ENCODE measurements around the gene SSH2. TPM values are rescaled to one million over a fixed set of nuclear protein-coding genes. Genes with fewer than 3 reads are reported as not detected.

Gene SSH2
- polyA plus RNA-seq, 1 donor from 2014 or later = 16.6 TPM

- Histone ChIP-seq H3K36me3 (ENCODE audit: insufficient read depth, low read length) (peaks cover 5% of the 10 kb centered on the region), H3K79me2 (replicated peaks; ENCODE audit: insufficient read depth, low read length) (no peaks in the 10 kb centered on the region), H4K20me1 (ENCODE audit: insufficient read depth) (no peaks in the 10 kb centered on the region), H3K27me3 (ENCODE audit: insufficient read depth, low read depth, low read length) (no peaks in the 10 kb centered on the region), H3F3A (ENCODE audit: insufficient read depth, low read length, poor library complexity, severe bottlenecking) (no peaks in the 10 kb centered on the region), H3K9me2 (ENCODE audit: insufficient read depth, low read length) (no peaks in the 10 kb centered on the region), H2AFZ (ENCODE audit: low read depth, low read length) (no peak overlapping the region), H3K9me3 (ENCODE audit: low read length) (no peaks in the 10 kb centered on the region), H3K27ac (ENCODE audit: low read length) (no peak overlapping the region), H3K4me3 (ENCODE audit: low read length) (no peak overlapping the region), H3K4me2 (ENCODE audit: low read length) (no peak overlapping the region), H3K9ac (ENCODE audit: low read length) (no peak overlapping the region)
- TF ChIP-seq, protein P1, sequence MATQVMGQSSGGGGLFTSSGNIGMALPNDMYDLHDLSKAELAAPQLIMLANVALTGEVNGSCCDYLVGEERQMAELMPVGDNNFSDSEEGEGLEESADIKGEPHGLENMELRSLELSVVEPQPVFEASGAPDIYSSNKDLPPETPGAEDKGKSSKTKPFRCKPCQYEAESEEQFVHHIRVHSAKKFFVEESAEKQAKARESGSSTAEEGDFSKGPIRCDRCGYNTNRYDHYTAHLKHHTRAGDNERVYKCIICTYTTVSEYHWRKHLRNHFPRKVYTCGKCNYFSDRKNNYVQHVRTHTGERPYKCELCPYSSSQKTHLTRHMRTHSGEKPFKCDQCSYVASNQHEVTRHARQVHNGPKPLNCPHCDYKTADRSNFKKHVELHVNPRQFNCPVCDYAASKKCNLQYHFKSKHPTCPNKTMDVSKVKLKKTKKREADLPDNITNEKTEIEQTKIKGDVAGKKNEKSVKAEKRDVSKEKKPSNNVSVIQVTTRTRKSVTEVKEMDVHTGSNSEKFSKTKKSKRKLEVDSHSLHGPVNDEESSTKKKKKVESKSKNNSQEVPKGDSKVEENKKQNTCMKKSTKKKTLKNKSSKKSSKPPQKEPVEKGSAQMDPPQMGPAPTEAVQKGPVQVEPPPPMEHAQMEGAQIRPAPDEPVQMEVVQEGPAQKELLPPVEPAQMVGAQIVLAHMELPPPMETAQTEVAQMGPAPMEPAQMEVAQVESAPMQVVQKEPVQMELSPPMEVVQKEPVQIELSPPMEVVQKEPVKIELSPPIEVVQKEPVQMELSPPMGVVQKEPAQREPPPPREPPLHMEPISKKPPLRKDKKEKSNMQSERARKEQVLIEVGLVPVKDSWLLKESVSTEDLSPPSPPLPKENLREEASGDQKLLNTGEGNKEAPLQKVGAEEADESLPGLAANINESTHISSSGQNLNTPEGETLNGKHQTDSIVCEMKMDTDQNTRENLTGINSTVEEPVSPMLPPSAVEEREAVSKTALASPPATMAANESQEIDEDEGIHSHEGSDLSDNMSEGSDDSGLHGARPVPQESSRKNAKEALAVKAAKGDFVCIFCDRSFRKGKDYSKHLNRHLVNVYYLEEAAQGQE (IDR thresholded peaks at IDR 0.05; ENCODE audit: borderline replicate concordance) = no peak
- no peak for TF ChIP-seq POLR2AphosphoS5 (IDR thresholded peaks at IDR 0.05)
These were observed 85.5 kb downstream of the SSH2 start for GRCh38 chr17:29844339-29845048.

DNA sequence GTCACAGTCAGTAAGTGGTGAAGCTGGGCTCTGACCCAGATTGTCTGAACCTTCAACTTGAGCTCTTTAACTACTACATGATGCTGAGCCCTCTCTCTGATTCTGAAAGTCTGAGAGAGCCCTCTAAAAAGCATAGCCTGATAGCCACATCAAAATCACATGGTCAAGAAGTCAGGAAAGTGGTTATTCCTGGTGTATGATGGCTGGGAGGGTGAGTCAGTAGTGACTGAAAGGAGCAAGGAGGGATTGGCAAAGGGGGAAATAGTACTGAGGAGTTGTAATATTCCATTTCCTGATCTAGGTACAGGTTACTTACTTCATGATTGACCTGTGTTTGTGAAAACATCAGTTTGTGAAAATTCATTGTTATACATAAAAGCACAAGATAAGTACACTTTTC, 89.1 kb downstream of the SSH2 start:
- Histone ChIP-seq H3K27ac (ENCODE audit: low read length) (no peak overlapping the region), H3K9me2 (ENCODE audit: insufficient read depth, low read length) (no peaks in the 10 kb centered on the region), H3K36me3 (ENCODE audit: insufficient read depth, low read length) (no peaks in the 10 kb centered on the region), H3K9ac (ENCODE audit: low read length) (no peak overlapping the region), H4K20me1 (ENCODE audit: insufficient read depth) (no peaks in the 10 kb centered on the region), H3K4me3 (ENCODE audit: low read length) (no peak overlapping the region), H3F3A (ENCODE audit: insufficient read depth, low read length, poor library complexity, severe bottlenecking) (no peaks in the 10 kb centered on the region), H3K27me3 (ENCODE audit: insufficient read depth, low read depth, low read length) (no peaks in the 10 kb centered on the region), H2AFZ (ENCODE audit: low read depth, low read length) (no peak overlapping the region), H3K4me2 (ENCODE audit: low read length) (no peak overlapping the region), H3K79me2 (replicated peaks; ENCODE audit: insufficient read depth, low read length) (no peaks in the 10 kb centered on the region), H3K9me3 (ENCODE audit: low read length) (no peaks in the 10 kb centered on the region)
- TF ChIP-seq EP300 (conservative IDR thresholded peaks at IDR 0.05; ENCODE audit: poor library complexity, severe bottlenecking) (no peak), SMC3 (conservative IDR thresholded peaks at IDR 0.05; ENCODE audit: poor library complexity) (no peak)

DNA sequence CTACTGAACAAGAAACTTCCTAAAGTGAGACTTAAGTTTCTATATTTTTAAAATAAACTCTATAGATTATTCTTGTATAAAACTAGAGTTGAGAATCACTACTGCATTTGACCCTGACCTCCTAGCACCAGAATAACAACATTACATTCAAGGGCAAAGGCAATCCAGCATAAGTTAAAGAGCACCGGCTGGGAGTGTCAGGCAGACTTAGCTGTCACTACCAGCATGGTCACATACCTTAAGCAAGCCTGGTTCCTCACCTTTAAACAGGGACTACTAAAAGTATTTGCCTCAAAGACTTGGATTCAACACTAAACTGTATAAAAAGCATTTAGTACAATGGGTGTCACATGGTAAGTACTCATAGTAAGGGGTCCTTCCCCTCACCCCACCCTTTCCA, 90.4 kb downstream of the SSH2 start:
- no peak for TF ChIP-seq EP300 (conservative IDR thresholded peaks at IDR 0.05; ENCODE audit: poor library complexity, severe bottlenecking)
- no peak for TF ChIP-seq MXI1 (conservative IDR thresholded peaks at IDR 0.05; ENCODE audit: poor library complexity, severe bottlenecking)
- no peaks in the 10 kb centered on the region for H3K79me2 ChIP-seq (replicated peaks; ENCODE audit: insufficient read depth, low read length)
- H3K36me3 ChIP-seq (ENCODE audit: insufficient read depth, low read length) = no peaks in the 10 kb centered on the region
- no peak overlapping the region for H3K9ac ChIP-seq (ENCODE audit: low read length)
- H3K4me2 ChIP-seq (ENCODE audit: low read length) = no peak overlapping the region
- no peak overlapping the region for H3K4me3 ChIP-seq (ENCODE audit: low read length)
- H2AFZ ChIP-seq (ENCODE audit: low read depth, low read length) = no peak overlapping the region
- H3K27ac ChIP-seq (ENCODE audit: low read length) = no peak overlapping the region
- H3K9me2 ChIP-seq (ENCODE audit: insufficient read depth, low read length) = no peaks in the 10 kb centered on the region
- H4K20me1 ChIP-seq (ENCODE audit: insufficient read depth) = no peaks in the 10 kb centered on the region
- H3F3A ChIP-seq (ENCODE audit: insufficient read depth, low read length, poor library complexity, severe bottlenecking) = no peaks in the 10 kb centered on the region
- no peaks in the 10 kb centered on the region for H3K27me3 ChIP-seq (ENCODE audit: insufficient read depth, low read depth, low read length)
- no peaks in the 10 kb centered on the region for H3K9me3 ChIP-seq (ENCODE audit: low read length)

DNA sequence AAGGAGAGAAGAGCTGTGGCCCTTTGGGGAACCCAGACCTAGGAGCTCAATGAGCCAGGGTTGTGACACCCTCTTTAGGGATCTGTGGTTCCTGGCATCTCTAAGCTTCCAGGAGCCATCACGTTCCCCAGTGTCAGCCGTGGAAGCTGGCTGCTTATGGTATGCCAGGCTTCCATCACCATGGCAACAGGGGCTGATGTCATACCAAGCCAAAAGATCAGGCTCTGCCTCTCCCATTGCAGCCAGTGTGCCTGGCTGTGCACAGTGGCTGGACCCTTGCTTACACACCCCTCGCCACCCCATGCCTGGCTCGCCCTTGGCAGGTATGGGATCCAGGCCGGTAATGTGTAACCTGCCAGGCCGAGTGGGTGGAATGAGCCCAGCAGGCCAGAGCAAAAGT, 91.1 kb downstream of the SSH2 start:
- Histone ChIP-seq H3K4me2 (ENCODE audit: low read length) (no peak overlapping the region), H3K79me2 (replicated peaks; ENCODE audit: insufficient read depth, low read length) (no peaks in the 10 kb centered on the region)
- TF ChIP-seq CTCF (IDR thresholded peaks at IDR 0.05; ENCODE audit: poor library complexity, severe bottlenecking) (no peak), EP300 (conservative IDR thresholded peaks at IDR 0.05; ENCODE audit: poor library complexity, severe bottlenecking) (no peak), POLR2AphosphoS5 (IDR thresholded peaks at IDR 0.05) (no peak), EZH2 (IDR thresholded peaks at IDR 0.05; ENCODE audit: borderline replicate concordance, insufficient read depth, low read length, poor library complexity, severe bottlenecking) (no peak), SMC3 (conservative IDR thresholded peaks at IDR 0.05; ENCODE audit: poor library complexity) (no peak), TAF1 (IDR thresholded peaks at IDR 0.05; ENCODE audit: low read depth) (no peak)
- TF ChIP-seq, protein P1 (IDR thresholded peaks at IDR 0.05; ENCODE audit: borderline replicate concordance) = no peak

More for the DNA sequence above, 91.1 kb downstream of the SSH2 start:
- Histone ChIP-seq H4K20me1 (ENCODE audit: insufficient read depth) (no peaks in the 10 kb centered on the region), H3K9me2 (ENCODE audit: insufficient read depth, low read length) (no peaks in the 10 kb centered on the region), H3K9ac (ENCODE audit: low read length) (no peak overlapping the region), H3K36me3 (ENCODE audit: insufficient read depth, low read length) (no peaks in the 10 kb centered on the region), H2AFZ (ENCODE audit: low read depth, low read length) (no peak overlapping the region), H3K4me3 (ENCODE audit: low read length) (peak overlapping the region; percentile 36), H3K9me3 (ENCODE audit: low read length) (no peaks in the 10 kb centered on the region), H3K27me3 (ENCODE audit: insufficient read depth, low read depth, low read length) (no peaks in the 10 kb centered on the region), H3F3A (ENCODE audit: insufficient read depth, low read length, poor library complexity, severe bottlenecking) (no peaks in the 10 kb centered on the region), H3K27ac (ENCODE audit: low read length) (no peak overlapping the region)

Data from neural cell (in vitro differentiated cells).